Activated CD4-positive, CD25-positive, alpha-beta regulatory T cell treated with anti-CD3 and anti-CD28 coated beads, Interleukin-2, amount 50 U/mL, for 24 hours (primary cell): Measurements from ENCODE around the gene CASP7.

Experiments
- ATAC-seq, 2 donors: fragments of 150-1000 bp; cut with Tn5 transposase; one replicate each; pipeline ENCODE4 v1.10.0; 2021; ENCODE audit warnings: mild to moderate bottlenecking in 1 of 2, moderate library complexity in 1 of 2

CASP7 gene

DNA sequence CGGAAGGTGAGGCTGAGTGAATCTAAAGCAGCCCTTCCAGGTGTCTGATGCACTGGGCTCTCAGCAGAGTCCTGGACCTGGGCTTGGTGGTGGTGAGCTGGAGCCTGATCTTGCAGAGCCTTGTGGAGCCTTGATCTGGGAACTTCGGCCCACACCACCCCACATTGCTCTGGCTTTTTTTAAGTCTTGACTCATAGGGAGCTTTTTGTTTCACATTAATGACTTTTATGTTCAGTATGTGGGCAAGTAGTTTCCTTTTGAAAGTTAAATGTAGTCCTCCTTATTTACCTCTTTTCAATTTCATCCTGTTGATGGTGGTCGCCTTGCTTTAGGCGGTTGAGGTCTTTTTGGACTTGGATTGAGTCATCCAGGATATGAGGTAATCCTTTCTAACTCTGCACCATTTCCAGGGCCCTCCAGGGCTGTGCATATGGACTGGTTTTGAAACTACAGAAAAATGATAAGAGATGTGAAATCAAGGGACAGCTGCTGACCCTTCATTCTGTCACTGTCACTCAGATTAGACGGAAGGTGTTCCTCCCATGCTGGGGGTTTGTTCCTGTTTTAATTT lies 12.9 kb upstream of the CASP7 start:
- ATAC-seq: peak; percentile 38 to 58

GRCh38 chr10:113680190-113681111 lies 739 bp downstream of the CASP7 start:
- peak; percentile 11 to 22 for ATAC-seq

DNA sequence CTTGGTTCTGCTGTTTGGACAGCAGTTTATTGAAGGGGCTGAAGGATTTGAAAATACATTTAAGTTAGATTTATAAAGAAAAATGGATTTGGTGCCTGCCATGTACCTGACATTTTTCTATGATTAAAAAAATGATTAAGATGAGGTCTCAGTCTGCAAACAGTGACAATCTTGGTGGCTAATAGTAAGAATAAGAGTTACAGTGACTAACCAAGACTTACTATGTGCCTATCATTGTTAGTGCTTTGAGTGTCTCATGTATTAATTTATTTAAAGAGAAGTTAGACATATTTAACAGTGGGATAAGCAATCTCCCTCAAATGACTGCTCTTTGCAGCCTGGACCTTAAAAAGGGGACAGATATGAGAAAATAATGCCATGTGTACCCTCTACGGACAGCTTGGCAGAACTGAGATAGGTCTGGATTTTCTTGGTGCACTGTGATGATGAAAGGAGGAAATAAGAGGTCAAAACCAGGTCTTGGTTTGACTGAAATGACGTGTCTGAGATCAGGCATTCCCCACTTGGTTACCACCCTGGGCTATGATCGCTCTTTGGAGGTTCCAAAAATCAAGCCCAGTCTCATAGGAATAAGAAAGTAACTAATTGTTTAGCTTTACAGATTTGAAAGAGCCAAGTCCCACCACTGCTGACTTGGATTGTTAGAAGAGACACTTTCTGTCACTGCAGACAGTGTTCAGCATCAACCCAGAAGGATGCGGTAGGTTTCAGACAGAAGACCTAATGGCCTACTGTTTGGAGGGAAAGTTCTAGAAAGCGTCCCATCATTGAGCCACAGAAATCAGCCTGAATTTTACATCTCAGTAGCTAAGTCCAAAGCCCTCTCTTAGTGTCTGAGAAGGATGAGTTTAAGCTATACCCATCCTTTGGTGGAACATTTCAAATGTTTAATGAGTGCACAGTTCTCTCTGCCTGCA lies 2.1 kb downstream of the CASP7 start:
- ATAC-seq: peak; percentile 61

DNA sequence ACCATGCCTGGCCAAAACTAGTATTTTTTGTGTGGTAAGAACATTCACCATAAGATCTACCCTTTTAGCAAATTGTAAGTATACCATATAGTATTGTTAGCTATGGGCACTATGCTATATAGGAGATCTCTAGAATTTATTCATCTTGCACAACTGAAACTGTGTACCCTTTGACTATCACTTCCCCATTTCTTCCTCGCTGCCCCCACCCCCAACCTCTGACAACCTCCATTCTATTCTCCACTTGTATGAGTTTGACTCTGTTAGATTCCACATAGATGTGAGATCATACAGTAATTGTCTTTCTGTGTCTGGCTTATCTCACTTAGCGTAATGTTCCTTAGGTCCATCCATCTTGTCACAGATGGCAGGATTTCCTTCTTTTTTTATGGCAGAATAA lies 3.6 kb downstream of the CASP7 start:
- no peak for ATAC-seq

DNA sequence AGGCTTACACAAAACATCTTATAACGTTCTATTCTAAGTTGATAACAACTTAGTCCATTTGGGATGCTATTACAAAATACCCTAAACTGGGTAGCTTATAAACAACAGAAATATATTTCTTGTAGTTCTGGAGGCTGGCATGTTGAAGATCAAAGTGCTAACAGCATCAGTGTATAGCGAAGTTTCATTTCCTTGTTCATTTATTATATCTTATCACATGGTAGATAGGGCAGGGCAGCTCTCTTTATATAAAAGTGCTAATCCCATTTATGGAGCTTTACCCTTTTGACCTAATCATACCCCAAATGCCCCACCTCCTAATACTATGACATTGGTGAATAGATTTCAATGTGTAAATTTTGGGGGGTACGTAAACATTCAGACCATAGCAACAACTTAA lies 6.3 kb downstream of the CASP7 start:
- ATAC-seq: no peak

DNA sequence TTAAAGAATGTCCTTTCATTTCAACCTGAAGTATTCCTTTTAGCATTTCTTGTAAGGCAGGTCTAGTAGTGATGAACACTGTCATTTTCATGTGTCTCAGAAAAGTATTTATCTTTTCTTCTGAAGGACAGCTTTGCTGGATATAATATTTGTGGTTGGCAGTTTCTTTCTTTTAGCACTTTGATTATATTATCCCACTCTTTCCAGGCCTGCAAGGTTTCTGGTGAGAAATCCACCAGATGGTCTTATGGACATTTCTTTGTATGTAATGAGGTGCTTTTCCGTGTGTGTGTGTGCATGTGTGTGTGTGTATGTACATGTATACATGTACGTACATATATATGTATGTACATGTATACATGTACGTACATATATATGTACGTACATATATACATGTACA lies 7.3 kb downstream of the CASP7 start:
- no peak for ATAC-seq

DNA sequence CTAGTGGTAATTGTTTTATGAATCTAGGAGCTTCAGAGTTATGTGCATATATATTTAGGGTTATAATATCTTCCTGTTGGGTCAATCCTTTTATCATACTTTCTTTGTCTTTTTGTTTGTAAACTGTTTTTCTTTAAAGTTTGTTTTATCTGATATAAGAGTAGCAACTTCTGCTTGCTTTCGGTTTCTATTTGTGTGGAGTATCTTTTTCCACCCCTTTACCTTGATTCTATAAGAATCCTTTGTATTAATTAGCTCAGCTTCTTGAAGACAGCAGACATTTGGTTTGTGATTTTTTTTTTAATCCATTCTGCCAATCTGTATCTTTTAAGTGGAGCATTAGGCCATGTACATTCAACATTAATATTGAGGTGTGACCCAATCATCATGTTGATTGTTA lies 9.3 kb downstream of the CASP7 start:
- no peak for ATAC-seq

- ATAC-seq: no peak
These were observed 9.9 kb downstream of the CASP7 start for GRCh38 chr10:113689574-113689973.

DNA sequence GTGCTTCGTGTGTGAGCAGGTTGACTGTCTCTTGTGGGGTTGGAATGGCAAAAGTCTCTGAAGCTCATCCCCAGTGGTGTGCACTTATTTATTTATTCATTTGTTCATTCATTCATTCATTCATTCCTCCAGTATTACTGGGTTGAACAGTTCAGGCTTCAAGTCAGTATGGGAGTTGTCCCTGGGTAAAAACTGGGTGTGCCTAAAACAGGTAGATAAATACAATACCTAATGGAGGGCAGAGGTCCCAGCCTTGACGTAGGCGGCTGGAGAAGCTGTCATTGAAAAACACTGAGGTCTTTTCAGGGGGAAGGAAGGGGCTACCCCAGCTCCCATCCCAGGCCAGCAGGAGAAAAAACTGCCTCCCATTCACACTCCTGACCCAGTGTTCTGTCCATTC lies 11.0 kb downstream of the CASP7 start:
- no peak for ATAC-seq

- ATAC-seq: no peak
These were observed 11.7 kb downstream of the CASP7 start for GRCh38 chr10:113691381-113691780.

GRCh38 chr10:113692271-113692670 lies 12.6 kb downstream of the CASP7 start:
- no peak for ATAC-seq

DNA sequence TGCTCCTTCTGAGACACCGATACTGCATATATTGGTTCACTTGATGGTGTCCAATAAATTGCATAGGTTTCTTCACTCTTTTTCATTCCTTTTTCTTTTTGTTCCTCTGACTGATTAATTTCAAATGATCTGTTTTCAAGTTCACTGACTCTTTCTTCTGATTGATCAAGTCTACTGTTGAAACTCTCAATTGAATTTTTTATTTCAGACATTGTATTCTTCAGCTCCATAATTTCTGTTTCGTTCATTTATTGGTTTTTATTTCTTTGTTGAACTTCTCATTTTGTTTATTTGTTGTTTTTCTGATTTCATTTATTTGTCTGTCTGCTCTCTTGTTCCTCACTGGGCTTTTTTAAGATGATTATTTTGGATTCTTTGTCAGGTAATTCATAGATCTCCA lies 13.6 kb downstream of the CASP7 start:
- no peak for ATAC-seq

DNA sequence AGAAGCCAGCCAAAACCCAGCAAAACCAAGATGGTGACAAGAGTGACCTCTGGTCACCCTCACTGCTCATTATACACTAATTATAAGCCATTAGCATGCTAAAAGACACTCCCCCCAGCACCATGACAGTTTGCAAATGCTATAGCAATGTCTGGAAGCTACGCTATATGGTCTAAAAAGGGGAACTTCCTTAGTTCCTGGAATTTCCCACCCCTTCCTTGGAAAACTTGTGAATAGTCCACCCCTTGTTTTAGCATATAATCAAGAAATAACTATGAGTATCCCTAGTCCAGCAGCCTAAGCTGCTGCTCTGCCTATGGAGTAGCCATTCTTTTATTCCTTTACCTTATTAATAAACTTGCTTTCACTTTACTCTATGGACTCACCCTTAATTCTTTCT lies 16.0 kb downstream of the CASP7 start:
- ATAC-seq: no peak

DNA sequence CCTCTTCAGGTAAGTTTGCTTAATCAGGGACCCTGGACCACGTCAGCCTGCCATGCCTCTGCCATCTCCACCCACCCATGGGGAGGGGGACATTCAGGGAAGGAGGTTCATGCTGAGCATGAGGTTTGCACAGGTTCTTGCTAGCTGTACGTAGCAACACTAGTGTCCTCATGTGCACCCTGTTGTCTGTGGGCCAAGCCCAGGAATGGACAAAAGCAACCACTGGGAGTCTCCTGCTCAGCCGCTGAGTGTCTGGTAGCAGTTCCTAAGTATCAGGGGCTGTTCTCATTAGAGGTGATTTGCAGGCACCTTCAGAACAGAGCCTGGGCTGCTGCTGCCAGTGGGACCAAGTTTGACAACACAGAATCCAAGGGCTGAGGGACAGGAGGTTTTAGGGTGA lies 17.9 kb downstream of the CASP7 start:
- ATAC-seq: no peak

DNA sequence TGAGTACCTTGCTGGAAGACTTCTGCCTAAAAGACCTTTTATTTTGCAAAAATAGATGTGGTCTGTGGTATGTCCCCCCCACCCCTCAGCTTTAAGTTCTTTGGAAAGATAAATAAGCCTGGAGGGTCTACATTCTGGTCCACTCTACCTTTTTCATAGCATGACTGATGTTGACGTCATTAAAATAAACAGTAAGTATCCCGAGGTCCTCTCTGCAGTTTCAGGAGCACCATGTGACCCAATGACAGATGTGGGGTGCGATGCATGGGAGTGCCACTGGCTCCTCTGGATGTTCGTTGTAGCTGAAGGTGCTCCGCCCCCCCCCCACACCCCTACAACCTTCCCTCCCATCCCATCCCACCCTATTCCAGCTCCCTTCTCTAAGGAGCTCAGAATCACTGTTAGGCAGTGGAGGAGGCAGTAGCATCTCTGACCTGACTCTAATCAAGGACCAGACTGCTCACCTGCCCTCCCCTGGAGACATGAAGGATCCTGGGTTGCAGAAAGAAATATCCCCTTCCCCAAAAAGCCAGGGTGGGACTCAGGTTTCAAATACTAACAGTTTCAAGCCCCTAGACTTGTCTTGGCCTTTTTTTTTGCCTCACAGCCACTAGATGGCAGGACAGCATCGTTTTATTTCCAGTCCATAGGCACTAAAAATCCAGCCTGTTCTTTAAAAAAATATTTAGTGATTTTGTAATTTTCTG lies 25.1 kb downstream of the CASP7 start:
- ATAC-seq: no peak

DNA sequence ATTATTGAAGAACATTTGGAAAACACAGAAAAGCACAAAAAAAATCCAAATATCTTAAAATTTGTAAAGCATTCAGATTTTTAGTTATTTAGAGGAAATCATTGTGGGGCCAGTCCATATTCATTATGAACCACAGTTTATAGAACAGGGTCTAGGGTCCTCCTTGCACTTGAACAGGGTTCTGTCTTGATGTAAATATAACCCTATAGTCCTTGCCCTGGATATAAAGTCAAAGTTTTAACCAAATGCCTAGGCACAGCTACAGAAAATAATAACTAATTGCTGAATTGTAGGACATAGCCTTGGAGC lies 25.6 kb downstream of the CASP7 start:
- ATAC-seq: no peak

DNA sequence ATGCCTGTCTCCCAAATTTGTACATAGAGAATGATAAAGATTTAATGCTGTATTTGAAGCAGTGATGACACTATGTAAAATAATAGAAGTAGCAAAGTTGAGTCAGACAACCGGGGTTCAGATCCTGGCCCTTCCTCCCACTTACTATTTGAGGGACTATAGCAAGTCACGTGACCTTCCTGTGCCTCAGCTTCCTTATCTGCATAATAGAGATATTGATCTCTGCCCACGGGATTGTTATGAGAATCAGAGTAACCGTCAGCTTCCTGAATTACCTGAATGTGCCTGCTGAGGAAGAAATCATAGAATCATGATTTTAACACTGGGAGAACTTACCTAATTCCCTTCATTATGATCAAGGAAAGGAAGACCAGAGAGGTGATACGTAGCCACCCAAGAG lies 26.9 kb downstream of the CASP7 start:
- no peak for ATAC-seq

GRCh38 chr10:113708640-113709039 lies 28.9 kb downstream of the CASP7 start:
- no peak for ATAC-seq

DNA sequence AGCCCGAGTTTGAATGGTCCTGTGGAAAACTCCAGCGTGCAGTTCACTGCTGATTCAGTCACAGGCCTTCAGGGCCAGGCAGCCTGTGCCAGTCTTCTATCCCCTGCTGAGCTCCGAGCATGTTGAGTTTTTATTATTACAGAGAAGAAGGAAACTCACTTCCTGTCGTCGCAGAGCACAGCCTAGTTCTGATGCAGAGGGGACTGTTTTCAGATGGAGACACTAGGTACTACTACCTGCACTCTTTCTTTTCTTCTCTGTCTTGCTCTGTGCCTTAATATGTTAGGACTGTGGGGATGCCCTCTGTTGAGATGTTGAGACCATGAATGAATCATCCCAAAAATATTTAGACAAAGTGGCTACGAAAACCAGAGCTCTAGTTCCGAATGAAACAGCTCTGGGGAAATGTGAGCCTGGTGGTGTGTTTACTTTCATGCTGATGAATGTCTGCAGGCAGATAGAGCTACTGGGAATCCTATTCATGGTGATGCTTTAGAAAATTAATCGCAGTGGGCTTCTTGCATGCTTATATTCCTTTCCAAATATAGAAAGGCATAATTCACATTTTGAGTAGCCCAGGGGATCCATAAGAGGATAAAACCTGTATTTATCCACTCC lies 29.6 kb downstream of the CASP7 start:
- peak; percentile 24 to 35 for ATAC-seq

- ATAC-seq: no peak
These were observed 31.4 kb downstream of the CASP7 start for GRCh38 chr10:113711142-113711541.

DNA sequence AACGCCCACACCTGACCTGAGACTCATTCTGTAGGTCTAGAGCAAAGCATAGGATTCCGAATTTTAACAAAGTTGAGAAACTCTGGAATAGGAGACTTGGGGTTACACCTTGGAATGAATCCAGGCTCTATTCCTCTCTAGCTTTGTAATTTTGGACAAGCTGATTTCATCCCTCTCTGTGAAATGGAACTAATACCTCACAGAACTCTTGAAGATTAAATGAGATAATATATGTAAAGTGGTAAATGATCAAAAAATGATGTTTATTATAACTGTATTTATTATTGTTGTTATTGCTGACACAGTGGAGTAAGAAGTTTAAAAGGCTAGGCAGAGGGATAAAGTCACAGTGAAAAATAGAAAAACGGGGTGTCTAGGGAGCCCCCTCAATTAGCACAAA lies 32.3 kb downstream of the CASP7 start:
- ATAC-seq: no peak
